Measurements from ENCODE around the gene OR14K1.

DNA sequence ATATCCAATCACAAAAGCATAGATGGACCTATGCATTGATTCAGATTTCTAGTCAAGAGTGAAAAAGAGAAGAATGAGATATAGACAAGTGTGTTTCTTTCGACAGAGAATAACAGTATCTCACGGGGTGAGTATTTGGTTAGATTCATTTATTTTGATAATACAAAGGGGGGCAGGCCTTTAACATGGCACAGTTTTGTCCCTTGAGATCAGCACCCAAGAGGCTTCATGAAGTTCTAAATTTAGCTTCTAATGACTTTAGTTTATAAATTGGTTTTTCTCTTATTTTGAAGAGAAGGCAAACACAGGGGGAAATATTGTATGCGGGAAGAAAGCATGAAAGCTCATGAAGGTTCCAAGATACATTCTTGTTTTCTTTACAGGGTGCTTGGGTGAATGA is 22.0 kb downstream of the OR14K1 start, which contains the start of gene OR1C1:
- TF ChIP-seq POLR2A (IDR thresholded peaks at IDR 0.05; ENCODE audit: low read depth, low read length) (no peak), TAF1 (IDR thresholded peaks at IDR 0.05; ENCODE audit: borderline replicate concordance, low read depth, low read length) (no peak), POLR2AphosphoS5 (IDR thresholded peaks at IDR 0.05; ENCODE audit: low read depth, low read length) (no peak)

Data from GM12892 (cell line).